Measurements from ENCODE around the gene IL22RA2.

DNA sequence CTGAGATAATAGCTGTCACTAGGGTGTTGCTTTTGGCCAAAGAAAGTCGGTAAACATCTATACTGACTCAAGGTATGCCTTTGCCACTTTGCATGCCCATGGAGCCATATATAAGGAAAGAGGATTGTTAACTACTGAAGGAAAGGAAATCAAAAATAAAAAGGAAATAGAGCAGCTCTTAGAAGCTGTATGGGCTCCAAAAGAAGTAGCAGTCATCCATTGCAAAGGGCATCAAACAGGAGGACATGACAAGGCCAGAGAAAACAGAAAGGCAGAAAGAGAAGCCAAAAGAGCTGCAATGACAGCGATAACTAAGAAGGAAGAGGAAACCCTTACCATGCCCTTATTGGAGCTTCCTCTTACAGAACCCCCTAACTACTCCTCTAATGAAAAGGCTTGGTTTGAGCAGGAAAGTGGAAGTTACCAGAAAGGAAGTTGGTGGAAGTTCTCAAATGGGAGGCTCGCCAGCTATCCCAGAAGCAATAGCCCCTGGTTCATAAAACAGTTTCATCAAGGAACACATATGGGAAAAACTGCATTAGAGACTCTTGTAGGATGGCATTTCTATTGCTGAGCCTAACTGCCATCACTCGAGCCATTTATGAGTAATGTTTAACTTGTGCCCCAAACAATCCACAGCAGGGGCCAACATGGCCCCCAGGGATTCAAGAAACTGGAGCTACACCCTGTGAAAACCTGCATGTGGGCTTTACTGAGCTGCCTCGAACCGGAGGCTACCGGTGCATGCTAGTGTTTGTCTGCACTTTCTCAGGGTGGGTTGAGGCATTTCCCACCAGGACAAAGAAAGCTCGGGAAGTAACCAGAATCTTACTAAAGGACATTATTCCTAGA is 7.0 kb downstream of the IL22RA2 start:
- TF ChIP-seq, protein P1, sequence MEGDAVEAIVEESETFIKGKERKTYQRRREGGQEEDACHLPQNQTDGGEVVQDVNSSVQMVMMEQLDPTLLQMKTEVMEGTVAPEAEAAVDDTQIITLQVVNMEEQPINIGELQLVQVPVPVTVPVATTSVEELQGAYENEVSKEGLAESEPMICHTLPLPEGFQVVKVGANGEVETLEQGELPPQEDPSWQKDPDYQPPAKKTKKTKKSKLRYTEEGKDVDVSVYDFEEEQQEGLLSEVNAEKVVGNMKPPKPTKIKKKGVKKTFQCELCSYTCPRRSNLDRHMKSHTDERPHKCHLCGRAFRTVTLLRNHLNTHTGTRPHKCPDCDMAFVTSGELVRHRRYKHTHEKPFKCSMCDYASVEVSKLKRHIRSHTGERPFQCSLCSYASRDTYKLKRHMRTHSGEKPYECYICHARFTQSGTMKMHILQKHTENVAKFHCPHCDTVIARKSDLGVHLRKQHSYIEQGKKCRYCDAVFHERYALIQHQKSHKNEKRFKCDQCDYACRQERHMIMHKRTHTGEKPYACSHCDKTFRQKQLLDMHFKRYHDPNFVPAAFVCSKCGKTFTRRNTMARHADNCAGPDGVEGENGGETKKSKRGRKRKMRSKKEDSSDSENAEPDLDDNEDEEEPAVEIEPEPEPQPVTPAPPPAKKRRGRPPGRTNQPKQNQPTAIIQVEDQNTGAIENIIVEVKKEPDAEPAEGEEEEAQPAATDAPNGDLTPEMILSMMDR (IDR thresholded peaks at IDR 0.05) = no peak
- TF ChIP-seq POLR2A (IDR thresholded peaks at IDR 0.05) = no peak
